ENCODE results near the gene C5orf22. TPM values are rescaled to one million over a fixed set of nuclear protein-coding genes. Genes with fewer than 3 reads are reported as not detected.

The C5orf22 gene
- total RNA-seq, 6 donors from 2014 or later = 13.3 to 21.9 (median 17.9) TPM

GRCh38 chr5:31579558-31579957 lies 47.5 kb downstream of the C5orf22 start:
- 93 to 98% methylated on average over 2 of the region's 2 CpGs for WGBS, 2 donors

GRCh38 chr5:31581498-31582099 lies 49.5 kb downstream of the C5orf22 start:
- Histone ChIP-seq H3K27ac (no peak overlapping the region), H3K27me3 (no peaks in the 10 kb centered on the region), H3K4me1 (no peaks in the 10 kb centered on the region), H3K36me3 (no peaks in the 10 kb centered on the region), H3K4me3 (no peak overlapping the region), H3K9me3 (no peaks in the 10 kb centered on the region)
- ATAC-seq (ENCODE audit: low FRiP score in 2 of 2) = peak in 1 of 2 donors; percentile 53
- no peak for TF ChIP-seq POLR2A (IDR thresholded peaks at IDR 0.05)
- TF ChIP-seq, protein P1, sequence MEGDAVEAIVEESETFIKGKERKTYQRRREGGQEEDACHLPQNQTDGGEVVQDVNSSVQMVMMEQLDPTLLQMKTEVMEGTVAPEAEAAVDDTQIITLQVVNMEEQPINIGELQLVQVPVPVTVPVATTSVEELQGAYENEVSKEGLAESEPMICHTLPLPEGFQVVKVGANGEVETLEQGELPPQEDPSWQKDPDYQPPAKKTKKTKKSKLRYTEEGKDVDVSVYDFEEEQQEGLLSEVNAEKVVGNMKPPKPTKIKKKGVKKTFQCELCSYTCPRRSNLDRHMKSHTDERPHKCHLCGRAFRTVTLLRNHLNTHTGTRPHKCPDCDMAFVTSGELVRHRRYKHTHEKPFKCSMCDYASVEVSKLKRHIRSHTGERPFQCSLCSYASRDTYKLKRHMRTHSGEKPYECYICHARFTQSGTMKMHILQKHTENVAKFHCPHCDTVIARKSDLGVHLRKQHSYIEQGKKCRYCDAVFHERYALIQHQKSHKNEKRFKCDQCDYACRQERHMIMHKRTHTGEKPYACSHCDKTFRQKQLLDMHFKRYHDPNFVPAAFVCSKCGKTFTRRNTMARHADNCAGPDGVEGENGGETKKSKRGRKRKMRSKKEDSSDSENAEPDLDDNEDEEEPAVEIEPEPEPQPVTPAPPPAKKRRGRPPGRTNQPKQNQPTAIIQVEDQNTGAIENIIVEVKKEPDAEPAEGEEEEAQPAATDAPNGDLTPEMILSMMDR (IDR thresholded peaks at IDR 0.05) = peak in 5 of 6 experiments; percentile 17 to 53 (median 44)
- 33 to 35% methylated on average over 3 of the region's 3 CpGs for WGBS, 2 donors
- DNase-seq = no peak

More at GRCh38 chr5:31579558-31579957, 47.5 kb downstream of the C5orf22 start:
- Histone ChIP-seq H3K4me3 (no peak overlapping the region), H3K27me3 (no peaks in the 10 kb centered on the region), H3K9me3 (no peaks in the 10 kb centered on the region), H3K4me1 (no peaks in the 10 kb centered on the region), H3K36me3 (no peaks in the 10 kb centered on the region), H3K27ac (no peak overlapping the region)
- TF ChIP-seq, protein P1 (IDR thresholded peaks at IDR 0.05) = no peak
- TF ChIP-seq POLR2A (IDR thresholded peaks at IDR 0.05) (no peak), POLR2AphosphoS5 (IDR thresholded peaks at IDR 0.05) (no peak), EP300 (IDR thresholded peaks at IDR 0.05) (no peak)
- ATAC-seq (ENCODE audit: low FRiP score in 2 of 2) (no peak), DNase-seq (no peak)

DNA sequence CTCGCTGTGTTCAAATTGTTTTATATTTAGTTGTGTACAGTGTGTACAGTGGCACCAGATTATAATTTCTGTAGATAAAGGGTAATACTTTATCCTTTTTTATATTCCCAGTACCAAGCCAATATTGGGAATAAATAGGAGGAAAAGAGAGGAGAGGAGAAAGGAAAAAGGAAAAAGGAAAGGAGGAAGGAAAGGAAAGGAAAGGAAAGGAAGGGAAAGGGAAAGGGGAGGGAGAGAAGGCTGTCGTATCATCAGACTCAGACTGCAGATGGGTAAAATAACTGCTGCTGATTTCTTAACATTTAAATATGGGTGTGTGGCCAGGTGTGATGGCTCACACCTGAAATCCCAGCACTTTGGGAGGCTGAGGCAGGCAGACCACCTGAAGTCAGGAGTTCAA lies 51.0 kb downstream of the C5orf22 start:
- Histone ChIP-seq H3K4me1 (no peaks in the 10 kb centered on the region), H3K27me3 (no peaks in the 10 kb centered on the region), H3K9me3 (no peaks in the 10 kb centered on the region), H3K36me3 (no peaks in the 10 kb centered on the region), H3K4me3 (no peak overlapping the region), H3K27ac (no peak overlapping the region)
- 90 to 95% methylated on average over 2 of the region's 2 CpGs for WGBS, 2 donors
- ATAC-seq (ENCODE audit: low FRiP score in 2 of 2) (no peak), DNase-seq (no peak)
- TF ChIP-seq EP300 (IDR thresholded peaks at IDR 0.05) (no peak), POLR2A (IDR thresholded peaks at IDR 0.05) (no peak), POLR2AphosphoS5 (IDR thresholded peaks at IDR 0.05) (no peak)
- TF ChIP-seq, protein P1 (IDR thresholded peaks at IDR 0.05) = no peak

DNA sequence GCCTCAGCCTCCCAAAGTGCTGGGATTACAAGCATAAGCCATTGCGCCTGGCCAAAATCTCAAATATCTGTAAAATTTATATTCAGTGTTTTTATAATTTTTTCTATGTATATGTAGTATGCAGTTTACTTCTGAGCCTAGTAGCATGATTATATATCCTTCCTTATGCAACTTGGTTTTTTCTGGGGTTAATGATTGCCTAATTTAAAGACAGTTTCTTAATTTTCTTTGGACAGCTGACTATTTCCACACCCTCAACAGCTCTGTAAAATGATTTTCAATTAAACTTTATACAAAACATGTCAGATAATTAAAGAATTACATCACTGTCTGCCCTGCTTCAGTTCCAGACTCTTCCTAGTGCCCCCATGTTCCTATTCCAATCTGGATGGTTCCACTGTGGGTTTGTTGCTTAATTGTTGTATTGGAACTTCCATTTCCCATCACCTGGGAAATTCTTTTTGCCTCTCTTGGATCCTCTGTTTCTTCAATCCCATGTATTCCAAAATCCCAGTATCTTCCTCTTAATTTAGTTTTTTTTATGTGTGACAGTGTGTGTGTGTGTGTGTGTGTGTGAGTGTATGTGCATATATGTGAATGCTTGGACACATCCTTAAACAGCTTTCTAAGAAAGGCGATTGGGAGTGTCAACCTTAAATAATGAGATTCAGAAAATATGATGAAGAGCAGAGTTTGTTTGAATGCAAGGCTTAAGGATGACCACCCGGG lies 53.2 kb downstream of the C5orf22 start:
- Histone ChIP-seq H3K27ac (no peak overlapping the region), H3K36me3 (no peaks in the 10 kb centered on the region), H3K9me3 (no peaks in the 10 kb centered on the region), H3K27me3 (no peaks in the 10 kb centered on the region), H3K4me3 (no peak overlapping the region), H3K4me1 (no peaks in the 10 kb centered on the region)
- DNase-seq (no peak), ATAC-seq (ENCODE audit: low FRiP score in 2 of 2) (no peak)
- WGBS, 2 donors = 88 to 92% methylated on average over 3 of the region's 3 CpGs
- TF ChIP-seq POLR2A (IDR thresholded peaks at IDR 0.05) (no peak), POLR2AphosphoS5 (IDR thresholded peaks at IDR 0.05) (no peak), EP300 (IDR thresholded peaks at IDR 0.05) (no peak)
- TF ChIP-seq, protein P1 (IDR thresholded peaks at IDR 0.05) = no peak

GRCh38 chr5:31585895-31586270 lies 53.8 kb downstream of the C5orf22 start:
- ATAC-seq (ENCODE audit: low FRiP score in 2 of 2) = no peak
- no peaks in the 10 kb centered on the region for H3K27me3 ChIP-seq
- no peaks in the 10 kb centered on the region for H3K9me3 ChIP-seq
- no peak for TF ChIP-seq POLR2AphosphoS5 (IDR thresholded peaks at IDR 0.05)
- no peak for TF ChIP-seq POLR2A (IDR thresholded peaks at IDR 0.05)
- TF ChIP-seq EP300 (IDR thresholded peaks at IDR 0.05) = no peak
- TF ChIP-seq, protein P1 (IDR thresholded peaks at IDR 0.05) = no peak
- no peak for DNase-seq
- no peak overlapping the region for H3K4me3 ChIP-seq
- 74 to 84% methylated on average over 2 of the region's 2 CpGs for WGBS, 2 donors
- no peaks in the 10 kb centered on the region for H3K4me1 ChIP-seq
- no peak overlapping the region for H3K27ac ChIP-seq
- no peaks in the 10 kb centered on the region for H3K36me3 ChIP-seq

Data from upper lobe of left lung (tissue), 6 donors.